K562 (cell line): ENCODE data around the gene TMA7B. TPM values are rescaled to one million over a fixed set of nuclear protein-coding genes. Genes with fewer than 3 reads are reported as not detected.

ENCODE experiments used
- ARHGAP35 ChIP-seq: fragments of 450-650 bp; IDR thresholded peaks from 2 replicates; pipeline ENCODE4 v1.6.1; 2018; ENCODE audit not compliant: partially characterized antibody
- ARID2 ChIP-seq: fragments of 450-650 bp; IDR thresholded peaks from 2 replicates; pipeline ENCODE4 v1.6.1; 2017; ENCODE audit warnings: antibody characterized with exemption, mild to moderate bottlenecking
- CREB1 ChIP-seq, 2 experiments: sonication (generic) in 1 of 2; formaldehyde crosslinking in 1 of 2; IDR thresholded peaks; 2 replicates each; pipeline versions ENCODE4 v1.6.1 to v1.8.0; 2012 to 2022; ENCODE audit warnings: inconsistent platforms in 1 of 2, mild to moderate bottlenecking in 1 of 2, missing genetic modification reagents in 1 of 2, moderate library complexity in 1 of 2
- CSDE1 ChIP-seq, 2 experiments: fragments of 450-650 bp; IDR thresholded peaks; 2 replicates each; pipeline ENCODE4 v1.6.1; 2016; ENCODE audit warnings: mild to moderate bottlenecking in 1 of 2
- DNMT1 ChIP-seq: fragments of 450-650 bp; IDR thresholded peaks from 2 replicates; pipeline ENCODE4 v1.6.1; 2016; ENCODE audit warnings: antibody characterized with exemption, mild to moderate bottlenecking
- ERF ChIP-seq: fragments of 450-650 bp; formaldehyde crosslinking; IDR thresholded peaks from 2 replicates; pipeline ENCODE4 v1.4.0; 2020; ENCODE audit warnings: mild to moderate bottlenecking, mixed read lengths
- FOXA1 ChIP-seq: fragments of 450-650 bp; IDR thresholded peaks from 2 replicates; pipeline ENCODE4 v1.6.1; 2016; ENCODE audit warnings: mild to moderate bottlenecking, borderline replicate concordance
- FOXJ2 ChIP-seq: fragments of 200-800 bp; sonication (Bioruptor generic); IDR thresholded peaks from 2 replicates; pipeline ENCODE4 v1.6.1; 2016; ENCODE audit warnings: missing genetic modification characterization, missing compliant biosample characterization
- GABPB1 ChIP-seq: sonication (generic); formaldehyde crosslinking; IDR thresholded peaks from 2 replicates; pipeline ENCODE4 v1.8.0; 2022; ENCODE audit warnings: mild to moderate bottlenecking, missing genetic modification reagents
- HDAC2 ChIP-seq: fragments of 450-650 bp; IDR thresholded peaks from 2 replicates; pipeline ENCODE4 v1.6.1; 2016; ENCODE audit warnings: mild to moderate bottlenecking
- HDAC3 ChIP-seq: fragments of 450-650 bp; IDR thresholded peaks from 2 replicates; pipeline ENCODE4 v1.6.1; 2018; ENCODE audit warnings: borderline replicate concordance, mild to moderate bottlenecking, moderate library complexity; ENCODE audit not compliant: partially characterized antibody
- HDAC6 ChIP-seq: IDR thresholded peaks from 2 replicates; pipeline ENCODE4 v1.6.1; 2012; ENCODE audit warnings: low read depth, mild to moderate bottlenecking, control low read depth, inconsistent platforms, low read length, moderate library complexity
- KDM1A ChIP-seq, 2 experiments: fragments of 450-650 bp; IDR thresholded peaks; 2 replicates each; pipeline ENCODE4 v1.6.1; 2016; ENCODE audit warnings: mild to moderate bottlenecking in 2 of 2
- KDM5B ChIP-seq: fragments of 200-600 bp; sonication (generic); IDR thresholded peaks from 2 replicates; pipeline ENCODE4 v1.6.1; 2012; ENCODE audit warnings: low read depth, mild to moderate bottlenecking, moderate library complexity, low read length, control low read depth, inconsistent platforms; ENCODE audit not compliant: insufficient replicate concordance
- LARP7 ChIP-seq: fragments of 450-650 bp; IDR thresholded peaks from 2 replicates; pipeline ENCODE4 v1.6.1; 2016
- MAFG ChIP-seq: fragments of 450-650 bp; conservative IDR thresholded peaks from 2 replicates; pipeline ENCODE4 v1.6.1; 2016; ENCODE audit warnings: missing genetic modification characterization, missing compliant biosample characterization
- MTA2 ChIP-seq: fragments of 450-650 bp; IDR thresholded peaks from 2 replicates; pipeline ENCODE4 v1.6.1; 2016; ENCODE audit warnings: low read depth
- PKNOX1 ChIP-seq: fragments of 450-650 bp; IDR thresholded peaks from 2 replicates; pipeline ENCODE4 v1.6.1; 2016
- SMARCA5 ChIP-seq: fragments of 450-650 bp; IDR thresholded peaks from 2 replicates; pipeline ENCODE4 v1.6.1; 2016
- SP2 ChIP-seq: IDR thresholded peaks from 2 replicates; pipeline ENCODE4 v1.6.1; 2011; ENCODE audit warnings: mild to moderate bottlenecking, low read depth, low read length, moderate library complexity; ENCODE audit not compliant: poor library complexity, severe bottlenecking; ENCODE audit errors: extremely low read depth
- TCF15 ChIP-seq: fragments of 250-450 bp; sonication (Bioruptor Pico); IDR thresholded peaks from 2 replicates; pipeline ENCODE4 v1.8.0; 2022; ENCODE audit warnings: moderate library complexity, mild to moderate bottlenecking, inconsistent platforms
- TCF3 ChIP-seq: sonication (generic); formaldehyde crosslinking; IDR thresholded peaks from 2 replicates; pipeline ENCODE4 v1.4.0; 2020; ENCODE audit warnings: mild to moderate bottlenecking, missing genetic modification reagents
- ZKSCAN1 ChIP-seq: fragments of 150-350 bp; IDR thresholded peaks from 2 replicates; pipeline ENCODE4 v1.6.1; 2016; ENCODE audit warnings: low read depth, low read length
- ZNF24 ChIP-seq: fragments of 450-650 bp; IDR thresholded peaks from 2 replicates; pipeline ENCODE4 v1.6.1; 2016
- ZNF445 ChIP-seq: fragments of 250-450 bp; sonication (Bioruptor Pico); IDR thresholded peaks from 2 replicates; pipeline ENCODE4 v1.4.0; 2020; ENCODE audit warnings: low read depth, mild to moderate bottlenecking, moderate library complexity
- ZNF696 ChIP-seq: fragments of 250-450 bp; sonication (Bioruptor Pico); conservative IDR thresholded peaks from 2 replicates; pipeline ENCODE4 v1.4.0; 2020; ENCODE audit warnings: mild to moderate bottlenecking, moderate library complexity
- ZNF75A ChIP-seq: fragments of 450-650 bp; formaldehyde crosslinking; IDR thresholded peaks from 2 replicates; pipeline ENCODE4 v1.4.0; 2020; ENCODE audit warnings: mild to moderate bottlenecking
- ZNF830 ChIP-seq: fragments of 250-450 bp; sonication (Bioruptor Pico); IDR thresholded peaks from 2 replicates; pipeline ENCODE4 v1.5.0; 2021; ENCODE audit warnings: mild to moderate bottlenecking
- ZSCAN29 ChIP-seq: fragments of 450-650 bp; IDR thresholded peaks from 2 replicates; pipeline ENCODE4 v1.6.1; 2017
- polyA plus RNA-seq, 8 experiments: library from polyadenylated mRNA; depleted of rRNA in 4 of 8; stranded (reverse) in 5 of 8; unstranded in 3 of 8; fragments of >200 nt; fragmentation: Nextera tagmentation in 2 of 8; fragmentation: Illumina TruSeq in 1 of 8; extraction: Ambion mirVana in 2 of 8; extraction: Trizol in 1 of 8; gene quantifications; 2 replicates each; pipeline versions ENCODE4 v1.2.1 to v1.2.3, GENCODE V29; 2011 to 2014; ENCODE audit warnings: inconsistent platforms in 1 of 8, missing spikeins in 1 of 8
- total RNA-seq, 7 experiments: library from RNA; depleted of rRNA in 6 of 7; stranded (reverse); fragments of >200 nt in 6 of 7; fragmentation: Illumina TruSeq in 2 of 7; extraction: Trizol in 2 of 7; gene quantifications; 2 replicates each; pipeline versions ENCODE4 v1.2.1 to v1.2.3, GENCODE V29; 2011 to 2021; ENCODE audit warnings: low replicate concordance in 1 of 7
- TF ChIP-seq, protein P1 (sequence below): sonication (generic); formaldehyde crosslinking; IDR thresholded peaks from 2 replicates; pipeline ENCODE4 v1.8.0; 2022; ENCODE audit warnings: mild to moderate bottlenecking, missing genetic modification reagents
- TF ChIP-seq, protein P2 (sequence below): conservative IDR thresholded peaks from 2 replicates; pipeline ENCODE4 v1.6.1; 2011; ENCODE audit warnings: low read depth, mild to moderate bottlenecking, low read length; ENCODE audit not compliant: control insufficient read depth

The TMA7B gene
- total and polyA plus RNA-seq, 9 of the 15 experiments (the other 6 are each of a cell fraction or from before 2014, with no cell fraction given) = 5.6 to 14.2 (median 11.8) TPM

DNA sequence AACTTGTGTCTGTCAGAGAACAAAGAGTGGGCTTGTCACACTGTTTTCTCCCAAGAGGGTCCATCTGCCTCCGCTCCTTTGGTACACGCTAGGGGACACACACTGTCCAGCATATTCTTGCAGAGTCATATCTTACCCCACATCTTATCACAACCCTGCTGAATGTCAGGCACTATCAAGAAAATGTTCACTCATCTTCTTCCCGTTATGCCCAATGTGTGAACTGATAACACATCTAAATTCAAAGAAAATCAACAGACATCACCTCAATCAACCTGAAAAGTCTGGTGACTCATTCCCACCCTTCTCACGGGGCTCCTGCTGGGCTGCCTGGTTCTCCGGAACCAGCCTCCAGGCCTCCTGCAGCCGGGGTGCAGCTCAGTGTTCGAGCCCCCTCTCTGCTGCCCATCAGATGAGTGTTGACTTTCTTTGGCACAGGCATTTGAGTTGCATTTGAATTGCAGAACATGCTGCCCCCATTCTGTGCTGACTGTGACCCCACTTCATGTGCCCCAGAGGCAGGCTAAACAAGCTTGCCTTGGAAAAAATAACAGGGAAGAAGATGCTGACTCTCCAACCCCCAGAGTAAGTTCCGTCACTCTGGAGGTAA lies 40.0 kb upstream of the TMA7B start (continued):
- no peak for TF ChIP-seq FOXJ2
- TF ChIP-seq, protein P1, sequence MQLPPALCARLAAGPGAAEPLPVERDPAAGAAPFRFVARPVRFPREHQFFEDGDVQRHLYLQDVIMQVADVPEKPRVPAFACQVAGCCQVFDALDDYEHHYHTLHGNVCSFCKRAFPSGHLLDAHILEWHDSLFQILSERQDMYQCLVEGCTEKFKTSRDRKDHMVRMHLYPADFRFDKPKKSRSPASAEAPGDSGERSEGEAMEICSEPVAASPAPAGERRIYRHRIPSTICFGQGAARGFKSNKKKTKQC (CRISPR knock-in tag) = no peak
- no peak for TF ChIP-seq CSDE1 (IDR thresholded peaks at IDR 0.05)
- no peak for TF ChIP-seq ZSCAN29
- no peak for TF ChIP-seq ZNF830 (CRISPR knock-in tag)
- no peak for TF ChIP-seq FOXA1
- TF ChIP-seq ZNF445 (CRISPR knock-in tag) = no peak
- TF ChIP-seq PKNOX1 = peak; percentile 65
- no peak for TF ChIP-seq CREB1 (IDR thresholded peaks at IDR 0.05)
- TF ChIP-seq CREB1 (CRISPR knock-in tag; IDR thresholded peaks at IDR 0.05) = no peak
- no peak for TF ChIP-seq ZNF24
- TF ChIP-seq KDM1A (IDR thresholded peaks at IDR 0.05) = peak; percentile 31 to 67; a peak in 3 of 4 replicates
- no peak for TF ChIP-seq KDM5B
- peak; percentile 83 for TF ChIP-seq MTA2
- no peak for TF ChIP-seq ARID2
- no peak for TF ChIP-seq ERF
- no peak for TF ChIP-seq ZNF75A (CRISPR knock-in tag)
- no peak for TF ChIP-seq GABPB1 (CRISPR knock-in tag)
- peak; percentile 83 for TF ChIP-seq TCF3 (CRISPR knock-in tag)
- TF ChIP-seq LARP7 = no peak
- TF ChIP-seq HDAC6 = no peak
- TF ChIP-seq SMARCA5 = no peak
- TF ChIP-seq TCF15 = no peak
- no peak for TF ChIP-seq DNMT1
- TF ChIP-seq HDAC3 = peak; percentile 85
- TF ChIP-seq, protein P2, sequence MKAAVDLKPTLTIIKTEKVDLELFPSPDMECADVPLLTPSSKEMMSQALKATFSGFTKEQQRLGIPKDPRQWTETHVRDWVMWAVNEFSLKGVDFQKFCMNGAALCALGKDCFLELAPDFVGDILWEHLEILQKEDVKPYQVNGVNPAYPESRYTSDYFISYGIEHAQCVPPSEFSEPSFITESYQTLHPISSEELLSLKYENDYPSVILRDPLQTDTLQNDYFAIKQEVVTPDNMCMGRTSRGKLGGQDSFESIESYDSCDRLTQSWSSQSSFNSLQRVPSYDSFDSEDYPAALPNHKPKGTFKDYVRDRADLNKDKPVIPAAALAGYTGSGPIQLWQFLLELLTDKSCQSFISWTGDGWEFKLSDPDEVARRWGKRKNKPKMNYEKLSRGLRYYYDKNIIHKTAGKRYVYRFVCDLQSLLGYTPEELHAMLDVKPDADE = no peak
- TF ChIP-seq MAFG (tag) = peak; percentile 70
- no peak for TF ChIP-seq SP2
- TF ChIP-seq ARHGAP35 = no peak
- TF ChIP-seq HDAC2 = peak; percentile 71; the same call in 1 of the 2 replicates
- no peak for TF ChIP-seq ZNF696
- TF ChIP-seq ZKSCAN1 = no peak
